ENCODE results near the gene FRMD8.
"Not testable (repeated sequence)": the region's sequence is repeated elsewhere in the genome, so short reads cannot be mapped to it uniquely, and the experiment has no call there.

Gene FRMD8

DNA sequence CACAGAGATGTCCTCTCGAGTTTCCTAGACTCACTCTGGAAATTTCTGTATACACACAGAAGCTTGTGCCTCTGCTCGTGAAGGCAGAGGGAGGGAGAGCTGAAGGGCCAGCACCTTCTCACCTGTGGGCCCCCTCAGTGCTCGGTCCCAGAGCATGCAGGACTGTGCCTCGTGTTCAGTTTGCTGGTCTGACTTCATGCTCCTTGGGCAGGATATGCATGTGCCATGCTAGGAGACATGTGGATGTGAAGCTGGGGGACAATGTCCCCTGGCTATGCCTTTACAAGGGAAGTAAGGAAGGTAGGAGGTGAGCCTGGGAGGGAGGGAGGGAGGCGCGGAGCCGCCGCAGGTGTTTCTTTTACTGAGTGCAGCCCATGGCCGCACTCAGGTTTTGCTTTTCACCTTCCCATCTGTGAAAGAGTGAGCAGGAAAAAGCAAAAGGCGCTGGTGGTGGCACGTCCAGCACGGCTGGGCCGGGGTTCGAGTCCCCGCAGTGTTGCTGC lies 58.7 kb downstream of the FRMD8 start:
- no peak overlapping the region for H3K9ac ChIP-seq (ENCODE audit: low read depth, low read length)
- H3K36me3 ChIP-seq (ENCODE audit: insufficient read depth, low read length), result peaks cover 3% of the 10 kb centered on the region
- no peaks in the 10 kb centered on the region; the same call in 1 of the 2 replicates for H3K4me1 ChIP-seq (ENCODE audit: insufficient read depth, low read length)
- no peaks in the 10 kb centered on the region for H3K9me3 ChIP-seq (ENCODE audit: control insufficient read depth, insufficient read depth, low read length)

DNA sequence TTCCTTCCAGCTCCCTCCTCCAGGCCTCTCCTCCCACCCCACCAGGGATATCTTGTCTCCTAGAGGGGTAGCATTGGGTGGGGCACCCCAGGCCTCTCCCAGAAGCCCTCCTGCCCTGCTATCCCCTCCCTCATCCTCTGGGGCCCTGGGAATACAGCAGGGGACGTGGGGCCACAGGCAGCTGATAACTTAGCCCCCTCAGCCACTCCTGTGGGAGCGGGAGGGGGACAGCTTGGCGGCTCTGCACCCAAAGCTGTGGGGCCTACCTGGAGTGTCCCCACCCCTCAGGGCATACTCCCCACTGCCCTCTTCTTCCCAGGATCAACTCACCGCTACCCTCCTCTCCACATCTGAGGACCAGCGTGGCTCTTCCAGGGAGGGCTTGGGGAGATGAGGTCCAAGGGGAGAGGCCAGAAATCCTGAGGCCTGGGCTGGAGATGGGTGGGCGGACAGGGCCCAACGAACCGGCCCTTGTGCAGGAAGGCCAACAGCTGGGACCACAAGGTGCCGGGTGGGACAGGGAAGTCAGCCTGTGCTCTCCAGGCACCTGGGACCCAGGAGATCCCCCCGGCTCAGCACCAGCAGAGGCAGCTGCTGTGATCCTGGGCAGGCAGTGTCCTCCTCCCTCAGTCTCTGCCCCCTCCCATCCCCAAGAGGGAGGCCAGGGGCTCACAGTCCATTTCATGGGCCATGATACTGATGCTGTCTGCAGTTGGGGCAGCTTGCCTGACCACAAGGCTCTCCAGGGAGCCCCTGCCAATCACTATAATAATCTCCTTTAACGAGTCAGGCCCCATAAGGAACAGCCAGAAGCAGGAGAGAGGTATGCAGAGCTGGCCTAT lies 59.4 kb downstream of the FRMD8 start:
- Histone ChIP-seq H3K9me3 (ENCODE audit: control insufficient read depth, insufficient read depth, low read length) (no peaks in the 10 kb centered on the region), H3K9ac (ENCODE audit: low read depth, low read length) (no peak overlapping the region), H3K4me1 (ENCODE audit: insufficient read depth, low read length) (no peaks in the 10 kb centered on the region; the same call in 1 of the 2 replicates), H3K36me3 (ENCODE audit: insufficient read depth, low read length) (peaks cover 3% of the 10 kb centered on the region)

DNA sequence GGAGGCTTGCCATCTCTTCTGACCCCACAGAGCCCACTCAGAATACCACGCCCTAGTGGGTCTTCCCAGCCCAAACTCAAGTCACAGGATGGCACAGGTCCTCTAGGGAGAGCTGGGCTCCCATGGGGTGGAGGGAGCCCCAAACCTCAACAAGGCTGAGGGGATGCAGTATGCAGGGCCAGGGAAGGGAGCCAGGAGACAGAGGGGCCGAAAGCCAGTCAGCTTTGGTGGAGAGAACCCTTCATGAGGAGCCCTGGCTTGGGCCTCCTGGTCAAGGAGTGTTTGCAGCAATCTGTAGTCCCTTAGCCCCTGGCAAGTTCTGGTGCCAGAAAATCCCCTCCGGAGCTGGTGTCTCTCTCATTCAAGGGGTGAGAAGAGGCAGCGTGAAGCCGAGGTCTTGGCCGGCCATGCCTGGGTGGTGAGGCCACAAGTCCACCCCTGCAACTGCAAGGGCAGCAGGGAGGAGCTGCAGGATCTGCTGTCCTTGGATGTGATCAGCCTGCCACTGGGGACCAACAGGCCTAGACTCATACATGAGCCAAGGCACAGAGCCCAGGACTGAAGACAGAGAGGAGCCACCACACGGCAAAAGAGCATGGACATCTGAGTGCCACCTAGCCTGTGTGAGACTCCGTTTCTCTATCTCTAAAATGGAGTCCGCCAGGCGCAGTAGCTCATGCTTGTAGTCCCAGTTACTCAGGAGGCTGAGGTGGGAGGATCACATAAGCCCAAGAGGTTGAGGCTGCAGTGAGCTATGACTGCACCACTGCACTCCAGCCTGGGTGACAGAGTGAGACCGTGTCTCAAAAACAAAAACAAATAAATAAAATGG lies 60.2 kb downstream of the FRMD8 start:
- peaks cover 3% of the 10 kb centered on the region for H3K36me3 ChIP-seq (ENCODE audit: insufficient read depth, low read length)
- H3K4me1 ChIP-seq (ENCODE audit: insufficient read depth, low read length), result no peaks in the 10 kb centered on the region; the same call in 1 of the 2 replicates
- H3K9ac ChIP-seq (ENCODE audit: low read depth, low read length), result no peak overlapping the region
- H3K9me3 ChIP-seq (ENCODE audit: control insufficient read depth, insufficient read depth, low read length), result no peaks in the 10 kb centered on the region

DNA sequence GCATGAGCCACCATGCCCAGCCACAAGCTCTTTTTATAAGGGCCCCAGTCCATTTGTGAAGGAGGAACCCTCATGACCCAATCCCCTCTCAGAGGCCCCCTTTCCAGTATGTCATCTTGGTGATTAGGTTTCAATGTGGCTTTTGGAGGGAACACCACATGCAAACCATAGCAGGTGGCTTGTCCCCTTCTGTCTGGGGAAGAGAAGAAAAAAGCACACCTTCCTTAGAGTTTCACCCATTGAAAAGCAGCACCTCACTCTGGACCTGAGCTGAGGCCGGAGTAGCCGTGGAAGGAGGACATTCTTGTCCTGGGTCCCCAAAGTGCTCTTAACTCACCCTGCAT lies 61.6 kb downstream of the FRMD8 start:
- Histone ChIP-seq H3K36me3 (ENCODE audit: insufficient read depth, low read length) (peaks cover 2% of the 10 kb centered on the region), H3K9ac (ENCODE audit: low read depth, low read length) (no peak overlapping the region), H3K9me3 (ENCODE audit: control insufficient read depth, insufficient read depth, low read length) (no peaks in the 10 kb centered on the region), H3K4me1 (ENCODE audit: insufficient read depth, low read length) (no peaks in the 10 kb centered on the region; the same call in 1 of the 2 replicates)

DNA sequence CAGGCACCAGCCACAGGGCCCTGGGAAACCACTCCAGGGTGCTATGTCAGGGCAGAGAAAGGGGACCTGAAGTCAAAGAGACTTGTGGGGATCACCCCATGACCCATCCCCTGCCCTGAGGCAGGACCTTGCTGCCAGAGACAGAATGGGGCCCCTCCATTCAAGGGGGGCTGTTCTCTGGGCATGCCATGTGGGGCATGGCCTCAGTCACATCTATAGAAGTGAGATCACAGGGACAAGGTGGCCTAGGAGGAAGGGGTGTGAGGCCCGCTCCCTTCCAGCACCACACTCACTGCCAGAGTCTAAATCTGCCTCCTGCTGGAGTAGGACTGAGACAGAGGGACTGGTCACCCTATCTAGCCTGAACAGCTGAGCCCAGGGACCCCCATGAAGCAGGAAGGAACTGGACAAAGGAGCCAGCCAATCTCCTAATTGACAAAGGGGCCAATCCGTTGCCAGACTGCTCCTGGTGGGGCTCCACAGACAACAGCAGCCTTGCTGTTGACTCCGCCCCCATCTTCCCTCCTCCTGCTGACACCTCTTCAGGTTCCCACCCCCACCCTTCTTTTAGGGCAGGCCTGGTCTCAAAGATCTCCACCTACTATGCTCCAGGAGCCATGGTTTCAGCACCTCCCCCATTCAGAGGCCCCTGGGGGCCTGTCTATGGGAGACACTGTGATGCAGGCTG lies 62.1 kb downstream of the FRMD8 start:
- H3K36me3 ChIP-seq (ENCODE audit: insufficient read depth, low read length), result no peaks in the 10 kb centered on the region; the same call in 1 of the 2 replicates
- H3K4me1 ChIP-seq (ENCODE audit: insufficient read depth, low read length), result no peaks in the 10 kb centered on the region; the same call in 1 of the 2 replicates
- H3K9ac ChIP-seq (ENCODE audit: low read depth, low read length), result no peak overlapping the region
- no peaks in the 10 kb centered on the region for H3K9me3 ChIP-seq (ENCODE audit: control insufficient read depth, insufficient read depth, low read length)

DNA sequence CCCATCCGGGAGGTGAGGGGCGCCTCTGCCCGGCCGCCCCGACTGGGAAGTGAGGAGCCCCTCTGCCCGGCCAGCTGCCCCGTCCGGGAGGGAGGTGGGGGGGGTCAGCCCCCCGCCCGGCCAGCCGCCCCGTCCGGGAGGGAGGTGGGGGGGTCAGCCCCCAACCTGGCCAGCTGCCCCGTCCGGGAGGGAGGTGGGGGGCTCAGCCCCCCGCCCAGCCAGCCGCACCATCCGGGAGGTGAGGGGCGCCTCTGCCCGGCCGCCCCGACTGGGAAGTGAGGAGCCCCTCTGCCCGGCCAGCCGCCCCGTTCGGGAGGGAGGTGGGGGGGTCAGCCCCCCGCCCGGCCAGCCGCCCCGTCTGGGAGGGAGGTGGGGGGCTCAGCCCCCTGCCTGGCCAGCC lies 64.9 kb downstream of the FRMD8 start:
- H3K9me3 ChIP-seq (ENCODE audit: control insufficient read depth, insufficient read depth, low read length); H3K36me3 ChIP-seq (ENCODE audit: insufficient read depth, low read length); H3K9ac ChIP-seq (ENCODE audit: low read depth, low read length); H3K4me1 ChIP-seq (ENCODE audit: insufficient read depth, low read length): not testable (repeated sequence)

DNA sequence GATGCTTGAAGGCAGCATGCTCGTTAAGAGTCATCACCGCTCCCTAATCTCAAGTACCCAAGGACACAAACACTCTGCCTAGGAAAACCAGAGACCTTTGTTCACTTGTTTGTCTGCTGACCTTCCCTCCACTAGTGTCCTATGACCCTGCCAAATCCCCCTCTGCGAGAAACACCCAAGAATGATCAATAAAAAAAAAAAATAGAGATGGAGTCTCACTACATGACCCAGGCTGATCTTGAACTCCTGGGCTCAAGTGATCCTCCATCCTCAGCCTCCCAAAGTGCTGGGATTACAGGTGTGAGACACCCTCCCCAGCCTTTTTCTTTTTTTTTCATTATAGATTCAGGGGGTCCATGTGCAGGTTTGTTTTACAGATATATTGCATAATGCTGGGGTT lies 65.8 kb downstream of the FRMD8 start:
- H3K36me3 ChIP-seq (ENCODE audit: insufficient read depth, low read length); H3K4me1 ChIP-seq (ENCODE audit: insufficient read depth, low read length); H3K9me3 ChIP-seq (ENCODE audit: control insufficient read depth, insufficient read depth, low read length); H3K9ac ChIP-seq (ENCODE audit: low read depth, low read length): not testable (repeated sequence)

DNA sequence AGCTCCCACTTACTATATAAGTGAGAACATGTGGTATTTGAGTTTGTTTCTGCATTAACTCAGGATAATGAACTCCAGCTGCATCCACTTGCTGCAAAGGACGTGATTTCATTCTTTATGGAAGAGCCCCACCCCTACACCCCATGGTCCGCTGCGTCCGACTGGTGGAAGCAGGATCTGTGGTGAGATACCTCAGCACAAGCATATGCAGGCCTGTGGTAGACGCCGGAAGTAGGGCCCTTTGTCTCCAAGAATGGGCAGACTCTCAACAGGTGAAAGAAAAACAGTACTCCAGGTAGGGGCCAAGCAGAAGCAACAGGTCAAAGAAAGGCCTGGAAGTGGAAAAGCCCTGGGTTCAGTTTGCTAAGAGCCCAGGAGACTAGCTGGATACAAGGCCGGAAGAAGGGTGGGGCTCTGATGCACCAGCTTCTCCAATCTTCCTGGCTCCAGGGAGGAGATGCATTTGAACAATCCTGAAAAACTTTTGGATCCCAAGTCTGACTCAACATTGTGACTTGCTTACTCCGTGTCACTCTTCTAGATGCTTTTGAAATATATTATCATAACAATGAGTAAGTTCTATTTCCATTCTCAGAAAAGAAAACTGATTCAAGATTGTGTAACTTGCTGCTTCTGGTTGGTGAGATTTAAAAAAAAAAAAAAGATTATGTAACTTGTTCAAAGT lies 66.5 kb downstream of the FRMD8 start:
- Histone ChIP-seq H3K36me3 (ENCODE audit: insufficient read depth, low read length) (no peaks in the 10 kb centered on the region), H3K9ac (ENCODE audit: low read depth, low read length) (no peak overlapping the region), H3K9me3 (ENCODE audit: control insufficient read depth, insufficient read depth, low read length) (no peaks in the 10 kb centered on the region), H3K4me1 (ENCODE audit: insufficient read depth, low read length) (no peaks in the 10 kb centered on the region)

DNA sequence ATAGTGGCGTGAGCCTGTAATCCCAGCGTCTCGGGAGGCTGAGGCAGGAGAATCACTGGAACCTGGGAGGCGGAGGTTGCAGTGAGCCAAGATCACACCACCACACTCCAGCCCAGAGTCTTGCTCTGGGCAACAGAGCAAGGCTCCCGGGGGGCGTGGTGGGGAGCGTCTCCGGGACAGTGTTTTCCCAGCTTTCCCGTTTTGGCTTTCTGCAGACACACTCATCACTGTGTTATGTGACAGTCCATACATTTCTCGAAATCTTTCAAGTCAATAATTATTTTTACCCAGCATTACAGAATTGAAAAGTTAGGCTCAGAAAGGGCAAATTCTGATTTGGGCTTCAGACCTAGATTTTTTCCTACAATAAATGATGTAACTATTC lies 67.9 kb downstream of the FRMD8 start:
- Histone ChIP-seq H3K9ac (ENCODE audit: low read depth, low read length) (no peak overlapping the region), H3K4me1 (ENCODE audit: insufficient read depth, low read length) (peaks cover 3% of the 10 kb centered on the region; the same call in 1 of the 2 replicates), H3K36me3 (ENCODE audit: insufficient read depth, low read length) (no peaks in the 10 kb centered on the region), H3K9me3 (ENCODE audit: control insufficient read depth, insufficient read depth, low read length) (no peaks in the 10 kb centered on the region)

DNA sequence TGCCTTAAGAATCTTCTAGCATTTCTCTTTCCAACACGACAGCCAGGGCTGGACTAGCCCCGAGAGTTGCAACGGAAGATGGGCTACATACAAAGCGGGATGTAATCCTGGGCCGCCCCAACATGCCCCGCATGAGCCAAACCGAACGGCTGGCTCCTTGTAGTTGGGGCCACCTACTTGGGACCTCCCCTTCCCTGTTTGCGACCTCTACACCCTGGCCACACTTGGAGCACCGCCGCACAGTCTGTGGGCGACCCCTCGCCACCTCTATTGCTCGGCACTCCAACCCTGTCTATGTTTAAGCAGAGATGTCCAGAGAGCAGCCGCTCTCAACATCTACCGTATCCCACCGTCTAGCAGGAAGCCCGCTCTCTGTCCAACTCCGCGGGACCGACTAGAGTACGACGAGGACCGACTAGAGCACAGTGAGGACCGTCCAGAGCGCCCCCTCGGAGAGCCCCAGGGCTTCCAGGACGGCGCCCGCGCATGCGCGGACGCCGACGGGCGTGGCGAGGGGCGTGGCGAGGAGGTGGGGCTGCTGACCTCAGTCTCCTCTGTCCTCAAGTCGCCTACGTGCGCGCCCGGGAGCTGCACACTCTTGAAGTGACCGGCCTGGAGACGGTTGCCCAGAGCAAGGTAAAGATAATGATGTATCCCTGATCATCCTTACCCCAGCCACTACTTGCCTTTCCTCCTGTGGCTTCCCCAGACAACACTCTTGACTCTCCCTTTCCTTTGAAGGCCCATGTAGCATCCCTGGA lies 68.4 kb downstream of the FRMD8 start:
- Histone ChIP-seq H3K9ac (ENCODE audit: low read depth, low read length) (peak overlapping the region; percentile 22; the same call in 1 of the 2 replicates), H3K36me3 (ENCODE audit: insufficient read depth, low read length) (no peaks in the 10 kb centered on the region), H3K4me1 (ENCODE audit: insufficient read depth, low read length) (peaks cover 3% of the 10 kb centered on the region; the same call in 1 of the 2 replicates), H3K9me3 (ENCODE audit: control insufficient read depth, insufficient read depth, low read length) (no peaks in the 10 kb centered on the region)

DNA sequence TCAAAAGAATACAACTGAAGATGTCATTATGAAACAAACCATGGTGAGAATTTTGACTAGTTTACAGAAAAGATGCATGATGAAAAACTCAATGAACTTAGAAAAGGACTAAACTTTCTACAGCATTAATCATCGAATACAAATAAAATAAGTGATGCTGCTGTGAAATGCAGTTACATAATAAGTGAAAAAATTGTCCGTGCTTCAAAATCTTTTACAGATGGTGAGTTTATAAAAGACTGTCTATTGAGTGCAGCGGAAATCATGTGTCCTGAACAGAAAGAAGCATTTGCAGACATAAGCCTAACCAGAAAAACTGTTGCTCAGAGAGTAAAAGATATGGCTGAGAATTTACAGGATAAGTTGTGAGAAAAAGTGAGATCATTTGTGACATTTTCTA lies 70.0 kb downstream of the FRMD8 start:
- Histone ChIP-seq H3K36me3 (ENCODE audit: insufficient read depth, low read length) (no peaks in the 10 kb centered on the region), H3K4me1 (ENCODE audit: insufficient read depth, low read length) (peaks cover 3% of the 10 kb centered on the region; the same call in 1 of the 2 replicates), H3K9ac (ENCODE audit: low read depth, low read length) (no peak overlapping the region), H3K9me3 (ENCODE audit: control insufficient read depth, insufficient read depth, low read length) (no peaks in the 10 kb centered on the region)

DNA sequence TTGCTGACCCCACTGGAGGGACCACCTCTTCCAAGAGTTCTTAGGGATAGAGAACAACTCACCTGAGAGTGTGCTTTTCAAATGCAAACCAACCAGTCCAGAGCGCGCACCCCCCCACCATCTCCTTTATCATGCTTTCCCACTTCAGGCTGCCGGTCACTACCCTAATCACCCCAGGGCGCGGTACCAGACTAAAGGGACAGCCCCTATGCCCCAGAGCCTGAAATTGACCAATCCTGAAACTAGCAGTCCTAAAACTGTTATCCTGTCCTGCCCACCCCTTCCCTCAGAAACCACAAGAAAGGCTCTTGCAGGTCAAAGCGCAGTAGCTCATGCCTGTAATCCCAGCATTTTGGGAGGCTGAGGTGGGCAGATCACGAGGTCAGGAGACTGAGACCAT lies 73.1 kb downstream of the FRMD8 start:
- Histone ChIP-seq H3K36me3 (ENCODE audit: insufficient read depth, low read length) (no peaks in the 10 kb centered on the region), H3K9ac (ENCODE audit: low read depth, low read length) (no peak overlapping the region), H3K4me1 (ENCODE audit: insufficient read depth, low read length) (peaks cover 3% of the 10 kb centered on the region; the same call in 1 of the 2 replicates), H3K9me3 (ENCODE audit: control insufficient read depth, insufficient read depth, low read length) (no peaks in the 10 kb centered on the region)

All from ES-I3 (cell line).